Ascending aorta (tissue), 2 donors: ENCODE measurements around the gene FRY. TPM values are rescaled to one million over a fixed set of nuclear protein-coding genes. Genes with fewer than 3 reads are reported as not detected.
A peak's percentile ranks its signal among the peaks of the same experiment; 100 is the strongest.

Source experiments
- DNase-seq, 2 donors: peaks; one replicate each; pipeline ENCODE4 v3.0.0-alpha.2; 2019; ENCODE audit warnings: low spot score in 2 of 2
- H3K27ac ChIP-seq, 2 donors: fragments of 200-600 bp; sonication (generic); one replicate each; pipeline ENCODE4 v1.5.1; 2016 to 2017; ENCODE audit warnings: mild to moderate bottlenecking in 1 of 2
- H3K27me3 ChIP-seq: fragments of 200-600 bp; sonication (generic); one replicate; pipeline ENCODE4 v1.5.1; 2017
- H3K36me3 ChIP-seq, 2 donors: fragments of 200-600 bp; sonication (generic); one replicate each; pipeline ENCODE4 v1.5.1; 2016
- H3K4me1 ChIP-seq, 2 donors: fragments of 200-600 bp; sonication (generic); one replicate each; pipeline ENCODE4 v1.5.1; 2016 to 2017; ENCODE audit warnings: mild to moderate bottlenecking in 1 of 2
- H3K4me3 ChIP-seq, 2 donors: fragments of 200-600 bp; sonication (generic); one replicate each; pipeline ENCODE4 v1.5.1; 2016 to 2017; ENCODE audit warnings: mild to moderate bottlenecking in 1 of 2
- H3K9me3 ChIP-seq, 2 donors: fragments of 200-600 bp; sonication (generic); one replicate each; pipeline ENCODE4 v1.5.1; 2016
- CTCF ChIP-seq, 3 experiments: fragments of 200-600 bp in 2 of 3; fragments of 450-650 bp in 1 of 3; sonication (generic) in 2 of 3; IDR thresholded peaks; one replicate each; pipeline ENCODE4 v1.5.1; 2016 to 2019; ENCODE audit warnings: antibody characterized with exemption in 3 of 3, mild to moderate bottlenecking in 1 of 3, moderate library complexity in 1 of 3
- intact Hi-C: fragments of 100-400 bp; cut with DNase I; formaldehyde crosslinking; loops from one replicate; pipeline ENCODE4 v1.15.1; 2023
- total RNA-seq: library from RNA; depleted of rRNA; stranded (reverse); fragments of >200 nt; gene quantifications from one replicate; pipeline ENCODE4 v1.1.0, GENCODE V29; 2016

The FRY gene
- total RNA-seq, 1 donor from 2014 or later = 115 TPM

GRCh38 chr13:32314271-32315237, 283.0 kb downstream of the FRY start:
- intact Hi-C loops = loop anchor here (5.0 to 10.0 kb wide), 4 partner anchors 223 to 1150 kb away; partner anchors contain the start of genes HSPH1 and N4BP2L2
- peak overlapping the region; percentile 94 to 98 for H3K27ac ChIP-seq
- H3K27me3 ChIP-seq = no peaks in the 10 kb centered on the region
- TF ChIP-seq CTCF (IDR thresholded peaks at IDR 0.05) = no peak
- H3K4me1 ChIP-seq = peaks cover 0 to 5% of the 10 kb centered on the region in 2 donors
- H3K9me3 ChIP-seq = no peaks in the 10 kb centered on the region
- H3K36me3 ChIP-seq = no peaks in the 10 kb centered on the region
- H3K4me3 ChIP-seq = peak overlapping the region; percentile 61 to 78
- DNase-seq = peak in 1 of 2 donors; percentile 73

- H3K27ac ChIP-seq = peak within 1 kb of the TSS; percentile 94 to 98
- no peaks in the 10 kb centered on the region for H3K9me3 ChIP-seq
- H3K4me3 ChIP-seq = peak within 1 kb of the TSS; percentile 61 to 78
- TF ChIP-seq CTCF (IDR thresholded peaks at IDR 0.05) = no peak
- H3K36me3 ChIP-seq = no peaks in the 10 kb centered on the region
- no peaks in the 10 kb centered on the region for H3K27me3 ChIP-seq
- DNase-seq = peak; percentile 54 to 95
- H3K4me1 ChIP-seq = peaks cover 0 to 2% of the 10 kb centered on the region in 2 donors
- intact Hi-C loops = loop anchor here (5.0 to 10.0 kb wide), 2 partner anchors 222 to 1151 kb away; partner anchors contain the start of genes HSPH1 and N4BP2L2
Measured at GRCh38 chr13:32315238-32316027, 283.9 kb downstream of the FRY start, which contains the start of the genes BRCA2 and ZAR1L. Gene BRCA2 (plus strand): TSS chr13:32315508. CDS start chr13:32316461, 953 bp downstream. Gene ZAR1L (minus strand): TSS chr13:32315363. CDS start chr13:32311925, 3,438 bp downstream.

- DNase-seq = no peak
- Histone ChIP-seq H3K27me3 (no peaks in the 10 kb centered on the region), H3K27ac (peak overlapping the region; percentile 94 to 98), H3K9me3 (no peaks in the 10 kb centered on the region), H3K4me3 (peak overlapping the region; percentile 61 to 78), H3K36me3 (no peaks in the 10 kb centered on the region), H3K4me1 (peaks cover 0 to 2% of the 10 kb centered on the region in 2 donors)
- intact Hi-C loops = loop anchor here (5.0 to 10.0 kb wide), 2 partner anchors 221 to 1151 kb away; partner anchors contain the start of genes HSPH1 and N4BP2L2
- no peak for TF ChIP-seq CTCF (IDR thresholded peaks at IDR 0.05)
Measured at GRCh38 chr13:32316028-32316339, 284.4 kb downstream of the FRY start.

- Histone ChIP-seq H3K36me3 (no peaks in the 10 kb centered on the region), H3K4me3 (peak overlapping the region in 1 of 2 donors; percentile 78)
- intact Hi-C loops = loop anchor here (5.0 to 10.0 kb wide), 2 partner anchors 221 to 1152 kb away; partner anchors contain the start of genes HSPH1 and N4BP2L2
Measured at GRCh38 chr13:32316501-32316900, 284.9 kb downstream of the FRY start.

More at GRCh38 chr13:32316501-32316900, 284.9 kb downstream of the FRY start:
- no peak for TF ChIP-seq CTCF (IDR thresholded peaks at IDR 0.05)
- DNase-seq = no peak
- no peaks in the 10 kb centered on the region for H3K9me3 ChIP-seq
- H3K27me3 ChIP-seq = no peaks in the 10 kb centered on the region
- peaks cover 0 to 2% of the 10 kb centered on the region in 2 donors for H3K4me1 ChIP-seq
- peak overlapping the region; percentile 94 to 98 for H3K27ac ChIP-seq
